ENCODE data around the gene ECHS1.

DNA sequence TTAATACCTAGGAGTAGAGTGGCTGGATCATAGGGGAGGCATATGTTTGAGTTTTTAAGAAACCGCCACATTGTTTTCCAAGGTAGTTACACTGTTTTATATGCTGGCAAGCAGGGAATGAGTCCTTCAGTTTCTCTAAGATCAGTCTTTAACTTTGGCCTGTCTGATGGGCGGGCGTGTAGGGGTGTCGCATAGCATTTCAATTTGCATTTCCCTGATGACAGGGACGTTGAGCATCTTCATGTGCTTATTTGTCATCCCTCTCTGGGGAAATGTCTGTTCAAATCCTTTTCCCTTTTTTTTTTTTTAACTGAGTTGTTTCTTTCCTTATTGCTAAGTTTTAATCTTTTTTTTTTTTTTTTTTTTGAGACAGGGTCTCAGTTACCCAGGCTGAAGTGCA lies 30.6 kb upstream of the ECHS1 start:
- TF ChIP-seq, protein P1, sequence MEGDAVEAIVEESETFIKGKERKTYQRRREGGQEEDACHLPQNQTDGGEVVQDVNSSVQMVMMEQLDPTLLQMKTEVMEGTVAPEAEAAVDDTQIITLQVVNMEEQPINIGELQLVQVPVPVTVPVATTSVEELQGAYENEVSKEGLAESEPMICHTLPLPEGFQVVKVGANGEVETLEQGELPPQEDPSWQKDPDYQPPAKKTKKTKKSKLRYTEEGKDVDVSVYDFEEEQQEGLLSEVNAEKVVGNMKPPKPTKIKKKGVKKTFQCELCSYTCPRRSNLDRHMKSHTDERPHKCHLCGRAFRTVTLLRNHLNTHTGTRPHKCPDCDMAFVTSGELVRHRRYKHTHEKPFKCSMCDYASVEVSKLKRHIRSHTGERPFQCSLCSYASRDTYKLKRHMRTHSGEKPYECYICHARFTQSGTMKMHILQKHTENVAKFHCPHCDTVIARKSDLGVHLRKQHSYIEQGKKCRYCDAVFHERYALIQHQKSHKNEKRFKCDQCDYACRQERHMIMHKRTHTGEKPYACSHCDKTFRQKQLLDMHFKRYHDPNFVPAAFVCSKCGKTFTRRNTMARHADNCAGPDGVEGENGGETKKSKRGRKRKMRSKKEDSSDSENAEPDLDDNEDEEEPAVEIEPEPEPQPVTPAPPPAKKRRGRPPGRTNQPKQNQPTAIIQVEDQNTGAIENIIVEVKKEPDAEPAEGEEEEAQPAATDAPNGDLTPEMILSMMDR (IDR thresholded peaks at IDR 0.05): no peak
- TF ChIP-seq EP300 (IDR thresholded peaks at IDR 0.05) (no peak), POLR2A (IDR thresholded peaks at IDR 0.05) (no peak), POLR2AphosphoS5 (IDR thresholded peaks at IDR 0.05) (no peak)

Measured in stomach (tissue), 4 donors.